PC-3 (cell line): ENCODE results near the gene NEK1. TPM values are rescaled to one million over a fixed set of nuclear protein-coding genes. Genes with fewer than 3 reads are reported as not detected.
"Not testable (repeated sequence)": the region's sequence is repeated elsewhere in the genome, so short reads cannot be mapped to it uniquely, and the experiment has no call there.

Source experiments
- ATAC-seq: fragments of 200-7000 bp; cut with Tn5 transposase; 2 replicates; pipeline ENCODE4 v1.9.1; 2020; ENCODE audit warnings: mild to moderate bottlenecking, moderate library complexity
- BruUV-seq: library from RNA; stranded (reverse); fragments of 400-500 nt; replicated peaks from 2 replicates; lab custom pipeline; 2021; lab: Mats Ljungman, UMichigan
- CTCF ChIA-PET: fragments of 300-600 bp; sonication (Branson Sonifier 250); formaldehyde crosslinking; loops from one replicate; lab custom pipeline; 2022; ENCODE audit warnings: antibody characterized with exemption; lab: Charles Lee
- POLR2A ChIA-PET: fragments of 300-600 bp; sonication (Branson Sonifier 250); formaldehyde crosslinking; loops from one replicate; lab custom pipeline; 2022; ENCODE audit warnings: antibody characterized with exemption; ENCODE audit not compliant: unreplicated experiment; lab: Charles Lee
- DNase-seq: peaks from one replicate; pipeline ENCODE4 v3.0.0-alpha.2; 2015
- H2AFZ ChIP-seq: fragments of 300-600 bp; sonication (generic); 2 replicates; pipeline ENCODE4 v1.6.0; 2016; ENCODE audit warnings: antibody characterized with exemption, low read length
- H3F3A ChIP-seq: fragments of 300-600 bp; sonication (generic); one replicate; pipeline ENCODE4 v1.6.0; 2017; ENCODE audit warnings: antibody characterized with exemption, low read length, control low read depth, mild to moderate bottlenecking; ENCODE audit not compliant: unreplicated experiment
- H3K27ac ChIP-seq: fragments of 300-600 bp; sonication (generic); 2 replicates; pipeline ENCODE4 v1.5.1; 2016; ENCODE audit warnings: mild to moderate bottlenecking, low read length
- H3K27me3 ChIP-seq: fragments of 300-600 bp; sonication (generic); 2 replicates; pipeline ENCODE4 v1.6.1; 2016; ENCODE audit warnings: low read length, mixed read lengths
- H3K36me3 ChIP-seq: fragments of 300-600 bp; sonication (generic); 2 replicates; pipeline ENCODE4 v1.6.1; 2016; ENCODE audit warnings: low read depth, mixed run types, low read length, mixed read lengths
- H3K4me1 ChIP-seq: fragments of 300-600 bp; sonication (generic); 2 replicates; pipeline ENCODE4 v1.5.1; 2016; ENCODE audit warnings: low read length; ENCODE audit not compliant: insufficient read depth
- H3K4me2 ChIP-seq: fragments of 300-600 bp; sonication (generic); 2 replicates; pipeline ENCODE4 v1.6.0; 2016; ENCODE audit warnings: low read length
- H3K4me3 ChIP-seq: fragments of 300-600 bp; sonication (generic); 2 replicates; pipeline ENCODE4 v1.5.1; 2016; ENCODE audit warnings: mild to moderate bottlenecking, low read length, mixed read lengths
- H3K79me2 ChIP-seq: fragments of 300-600 bp; sonication (generic); 2 replicates; pipeline ENCODE4 v1.6.1; 2017; ENCODE audit warnings: low read length, mixed read lengths
- H3K9ac ChIP-seq: fragments of 300-600 bp; sonication (generic); 2 replicates; pipeline ENCODE4 v1.6.0; 2016; ENCODE audit warnings: mild to moderate bottlenecking, low read length
- H3K9me2 ChIP-seq: fragments of 300-600 bp; sonication (generic); replicated peaks from 2 replicates; pipeline ENCODE4 v1.6.1; 2016; ENCODE audit warnings: mixed run types, low read length, mixed read lengths
- H3K9me3 ChIP-seq: fragments of 300-600 bp; sonication (generic); 2 replicates; pipeline ENCODE4 v1.6.1; 2016; ENCODE audit warnings: low read length, mixed read lengths
- H4K20me1 ChIP-seq: fragments of 300-600 bp; sonication (generic); 2 replicates; pipeline ENCODE4 v1.6.1; 2016; ENCODE audit warnings: low read length, mixed read lengths
- CTCF ChIP-seq: fragments of 300-600 bp; sonication (generic); conservative IDR thresholded peaks from 2 replicates; pipeline ENCODE4 v1.5.1; 2017; ENCODE audit warnings: antibody characterized with exemption, low read depth, mild to moderate bottlenecking, low read length
- EZH2 ChIP-seq: fragments of 300-600 bp; sonication (generic); IDR thresholded peaks from one replicate; pipeline ENCODE4 v1.6.1; 2017; ENCODE audit warnings: antibody characterized with exemption, mild to moderate bottlenecking, low read length; ENCODE audit not compliant: unreplicated experiment
- EZH2phosphoT487 ChIP-seq: fragments of 300-600 bp; sonication (generic); IDR thresholded peaks from 2 replicates; pipeline ENCODE4 v1.6.1; 2018; ENCODE audit warnings: mild to moderate bottlenecking, antibody characterized with exemption, low read length, borderline replicate concordance
- intact Hi-C: fragments of 100-400 bp; cut with micrococcal nuclease; formaldehyde crosslinking; loops from 2 replicates; pipeline ENCODE4 v1.9.0; 2023
- total RNA-seq: library from RNA; depleted of rRNA; stranded (reverse); fragments of >200 nt; gene quantifications from 2 replicates; pipeline ENCODE4 v1.2.3, GENCODE V29; 2014

NEK1 gene
- total RNA-seq, 1 experiment from 2014 or later = 4.3 TPM

GRCh38 chr4:169510617-169511016 lies 101.8 kb downstream of the NEK1 start:
- H4K20me1 ChIP-seq = no peaks in the 10 kb centered on the region
- no peak overlapping the region for H3K9ac ChIP-seq
- TF ChIP-seq CTCF (no peak), EZH2 (no peak), EZH2phosphoT487 (no peak)
- no peaks in the 10 kb centered on the region for H3K4me1 ChIP-seq
- no peak overlapping the region for H3K4me2 ChIP-seq
- DNase-seq (no peak), ATAC-seq (no peak)
- H3K27me3 ChIP-seq = no peaks in the 10 kb centered on the region
- no peak overlapping the region for H2AFZ ChIP-seq
- H3K4me3 ChIP-seq = no peak overlapping the region
- CTCF ChIA-PET = no interaction called here
- H3F3A ChIP-seq = no peaks in the 10 kb centered on the region
- no peak overlapping the region for H3K27ac ChIP-seq
- intact Hi-C loops = no loop called here
- POLR2A ChIA-PET = no interaction called here
- no peaks in the 10 kb centered on the region for H3K36me3 ChIP-seq
- H3K9me3 ChIP-seq = no peaks in the 10 kb centered on the region
- H3K79me2 ChIP-seq = no peaks in the 10 kb centered on the region
- BruUV-seq = no TSS peak
- no peaks in the 10 kb centered on the region for H3K9me2 ChIP-seq

GRCh38 chr4:169506903-169507302 lies 105.5 kb downstream of the NEK1 start:
- TF ChIP-seq EZH2phosphoT487 (no peak), CTCF (no peak), EZH2 (no peak)
- DNase-seq (no peak), ATAC-seq (no peak)
- H3K9me3 ChIP-seq = peaks cover 4% of the 10 kb centered on the region; the same call in 1 of the 2 replicates
- H4K20me1 ChIP-seq = no peaks in the 10 kb centered on the region
- H3K4me3 ChIP-seq = no peak overlapping the region
- no peak overlapping the region for H2AFZ ChIP-seq
- H3K27ac ChIP-seq = no peak overlapping the region
- H3K27me3 ChIP-seq = no peaks in the 10 kb centered on the region
- no peaks in the 10 kb centered on the region for H3K79me2 ChIP-seq
- H3K4me1 ChIP-seq = no peaks in the 10 kb centered on the region
- ChIA-PET CTCF (no interaction called here), POLR2A (no interaction called here)
- H3K9ac ChIP-seq = no peak overlapping the region
- H3K9me2 ChIP-seq = no peaks in the 10 kb centered on the region
- H3K4me2 ChIP-seq = no peak overlapping the region
- intact Hi-C loops = no loop called here
- H3F3A ChIP-seq = no peaks in the 10 kb centered on the region
- H3K36me3 ChIP-seq = no peaks in the 10 kb centered on the region; the same call in 1 of the 2 replicates
- BruUV-seq = no TSS peak

GRCh38 chr4:169499907-169500306 lies 112.5 kb downstream of the NEK1 start:
- H3K27me3 ChIP-seq, H3K9me3 ChIP-seq, H3K9me2 ChIP-seq, intact Hi-C loops, H3K4me1 ChIP-seq, H2AFZ ChIP-seq, CTCF ChIA-PET, ATAC-seq, H3F3A ChIP-seq, H3K79me2 ChIP-seq, DNase-seq, POLR2A ChIA-PET, H3K27ac ChIP-seq, BruUV-seq, H3K36me3 ChIP-seq, H3K9ac ChIP-seq, H3K4me3 ChIP-seq, H4K20me1 ChIP-seq, H3K4me2 ChIP-seq: not testable (repeated sequence)

- H3K36me3 ChIP-seq, H3K4me3 ChIP-seq, H3K4me2 ChIP-seq, H2AFZ ChIP-seq, H3K27me3 ChIP-seq, CTCF ChIA-PET, DNase-seq, H3K4me1 ChIP-seq, H4K20me1 ChIP-seq, H3K27ac ChIP-seq, POLR2A ChIA-PET, H3K9me3 ChIP-seq, ATAC-seq, H3K9me2 ChIP-seq, H3K9ac ChIP-seq, H3F3A ChIP-seq, BruUV-seq, H3K79me2 ChIP-seq: not testable (repeated sequence)
- intact Hi-C loops = loop anchor here (5.0 kb wide), 1 partner anchor 73 kb away; no protein-coding TSS in a partner anchor
Observed at GRCh38 chr4:169494234-169494633, 118.1 kb downstream of the NEK1 start.
